H9 (cell line): Measurements from ENCODE around the gene SEMA3D. TPM values are rescaled to one million over a fixed set of nuclear protein-coding genes. Genes with fewer than 3 reads are reported as not detected.

ENCODE experiments used
- DNase-seq: peaks from one replicate; pipeline ENCODE4 v3.0.0-alpha.2; 2017
- H2AFZ ChIP-seq: one replicate; pipeline ENCODE4 v1.6.1; 2013; ENCODE audit warnings: mild to moderate bottlenecking, low read length, control low read depth, moderate library complexity
- H2AK5ac ChIP-seq: 2 replicates; pipeline ENCODE4 v1.6.1; 2013; ENCODE audit warnings: low read length, control low read depth, mixed read lengths; ENCODE audit not compliant: insufficient read length
- H2BK120ac ChIP-seq: one replicate; pipeline ENCODE4 v1.6.1; 2013; ENCODE audit warnings: low read depth, mild to moderate bottlenecking, low read length, control low read depth, inconsistent platforms; ENCODE audit not compliant: poor library complexity, severe bottlenecking
- H2BK12ac ChIP-seq: 2 replicates; pipeline ENCODE4 v1.6.1; 2013; ENCODE audit warnings: low read length, control low read depth, mixed read lengths, low read depth; ENCODE audit not compliant: insufficient read length
- H2BK15ac ChIP-seq: 2 replicates; pipeline ENCODE4 v1.6.1; 2013; ENCODE audit warnings: low read depth, low read length, control low read depth
- H2BK20ac ChIP-seq: one replicate; pipeline ENCODE4 v1.6.1; 2013; ENCODE audit warnings: low read depth, mild to moderate bottlenecking, low read length, control low read depth, inconsistent platforms; ENCODE audit not compliant: poor library complexity, severe bottlenecking
- H2BK5ac ChIP-seq: 2 replicates; pipeline ENCODE4 v1.6.1; 2013; ENCODE audit warnings: low read length, control low read depth, mixed read lengths; ENCODE audit not compliant: insufficient read length
- H3K14ac ChIP-seq: 2 replicates; pipeline ENCODE4 v1.6.1; 2013; ENCODE audit warnings: low read length, control low read depth; ENCODE audit not compliant: insufficient read depth
- H3K18ac ChIP-seq: 2 replicates; pipeline ENCODE4 v1.6.1; 2013; ENCODE audit warnings: low read depth, mild to moderate bottlenecking, mixed read lengths, low read length, control low read depth; ENCODE audit not compliant: insufficient read length
- H3K23ac ChIP-seq: 2 replicates; pipeline ENCODE4 v1.6.1; 2013; ENCODE audit warnings: low read length, control low read depth, mixed read lengths, low read depth; ENCODE audit not compliant: insufficient read length
- H3K23me2 ChIP-seq: 2 replicates; pipeline ENCODE4 v1.6.1; 2013; ENCODE audit warnings: low read depth, mild to moderate bottlenecking, mixed read lengths, low read length, control low read depth; ENCODE audit not compliant: insufficient read length, poor library complexity, severe bottlenecking
- H3K27ac ChIP-seq: 2 replicates; pipeline ENCODE4 v1.5.1; 2013; ENCODE audit warnings: low read length, control low read depth, mixed read lengths, low read depth; ENCODE audit not compliant: insufficient read length
- H3K27me3 ChIP-seq: 2 replicates; pipeline ENCODE4 v1.6.1; 2013; ENCODE audit warnings: low read length, control low read depth, inconsistent platforms; ENCODE audit not compliant: insufficient read depth
- H3K4ac ChIP-seq: 2 replicates; pipeline ENCODE4 v1.6.1; 2013; ENCODE audit warnings: low read depth, mild to moderate bottlenecking, control low read depth, inconsistent platforms, low read length, moderate library complexity
- H3K4me1 ChIP-seq: 2 replicates; pipeline ENCODE4 v1.6.1; 2013; ENCODE audit warnings: low read length, control low read depth, inconsistent platforms; ENCODE audit not compliant: insufficient read depth
- H3K4me2 ChIP-seq: 2 replicates; pipeline ENCODE4 v1.6.1; 2013; ENCODE audit warnings: low read length, control low read depth, mixed read lengths; ENCODE audit not compliant: insufficient read length, insufficient read depth
- H3K56ac ChIP-seq: 2 replicates; pipeline ENCODE4 v1.6.1; 2013; ENCODE audit warnings: low read depth, mild to moderate bottlenecking, mixed read lengths, low read length, control low read depth; ENCODE audit not compliant: insufficient read length
- H3K79me1 ChIP-seq: 2 replicates; pipeline ENCODE4 v1.6.1; 2013; ENCODE audit warnings: low read depth, mild to moderate bottlenecking, moderate library complexity, low read length, control low read depth, inconsistent platforms; ENCODE audit not compliant: insufficient read depth, poor library complexity, severe bottlenecking
- H3K79me2 ChIP-seq: 2 replicates; pipeline ENCODE4 v1.6.1; 2013; ENCODE audit warnings: low read length, control low read depth, inconsistent platforms; ENCODE audit not compliant: insufficient read depth
- H3K9ac ChIP-seq: 2 replicates; pipeline ENCODE4 v1.6.1; 2013; ENCODE audit warnings: low read length, control low read depth, mixed read lengths; ENCODE audit not compliant: insufficient read length; ENCODE audit errors: extremely low read depth
- H3K9me3 ChIP-seq: one replicate; pipeline ENCODE4 v1.6.1; 2013; ENCODE audit warnings: low read depth, low read length, inconsistent platforms; ENCODE audit not compliant: control insufficient read depth
- H3T11ph ChIP-seq: one replicate; pipeline ENCODE4 v1.6.1; 2013; ENCODE audit warnings: mild to moderate bottlenecking, low read length, control low read depth, inconsistent platforms
- H4K20me1 ChIP-seq: one replicate; pipeline ENCODE4 v1.6.1; 2013; ENCODE audit not compliant: control insufficient read depth, insufficient read length, insufficient read depth
- H4K5ac ChIP-seq: 2 replicates; pipeline ENCODE4 v1.6.1; 2013; ENCODE audit warnings: low read depth, mild to moderate bottlenecking, mixed read lengths, low read length, control low read depth; ENCODE audit not compliant: insufficient read length
- H4K8ac ChIP-seq: replicated peaks from 2 replicates; pipeline ENCODE4 v1.6.1; 2013; ENCODE audit warnings: low read length, control low read depth, mixed read lengths, low read depth; ENCODE audit not compliant: insufficient read length
- H4K91ac ChIP-seq: 2 replicates; pipeline ENCODE4 v1.6.1; 2013; ENCODE audit warnings: low read depth, mild to moderate bottlenecking, moderate library complexity, mixed read lengths, low read length, control low read depth; ENCODE audit not compliant: insufficient read length
- H3K27ac Mint-ChIP-seq, 3 experiments: 2 replicates in 2 of 3; 3 replicates in 1 of 3; pipeline ENCODE4 v1.8.0; 2020 to 2021; ENCODE audit warnings: mixed read lengths in 3 of 3, mild to moderate bottlenecking in 1 of 3, moderate library complexity in 1 of 3
- H3K27me3 Mint-ChIP-seq: 2 replicates; pipeline ENCODE4 v1.8.0; 2021; ENCODE audit warnings: low read depth, mild to moderate bottlenecking, moderate library complexity, mixed read lengths
- H3K36me3 Mint-ChIP-seq, 3 experiments: 2 replicates in 2 of 3; 3 replicates in 1 of 3; pipeline ENCODE4 v1.8.0; 2020 to 2021; ENCODE audit warnings: low read depth in 3 of 3, mixed read lengths in 3 of 3; ENCODE audit not compliant: insufficient read depth in 1 of 3
- H3K4me1 Mint-ChIP-seq, 2 experiments: 2 replicates each; pipeline ENCODE4 v1.8.0; 2020; ENCODE audit warnings: mixed read lengths in 2 of 2
- H3K4me3 Mint-ChIP-seq, 2 experiments: 2 replicates in 1 of 2; 3 replicates in 1 of 2; pipeline ENCODE4 v1.8.0; 2020 to 2021; ENCODE audit warnings: mild to moderate bottlenecking in 2 of 2, mixed read lengths in 2 of 2, moderate library complexity in 1 of 2
- H3K9me3 Mint-ChIP-seq, 2 experiments: 2 replicates in 1 of 2; 3 replicates in 1 of 2; pipeline ENCODE4 v1.8.0; 2020; ENCODE audit warnings: mild to moderate bottlenecking in 2 of 2, mixed read lengths in 2 of 2, moderate library complexity in 1 of 2
- WGBS: extraction: QIAGEN DNeasy Blood & Tissue Kit; methylation state at CpG from one replicate; pipeline ENCODE4 v1.1.7; 2013; ENCODE audit warnings: missing lambda C conversion rate, low lambda C conversion rate, mixed read lengths; ENCODE audit not compliant: insufficient read length; ENCODE audit errors: extremely low coverage; 5-methylcytosine and 5-hydroxymethylcytosine counted together
- total RNA-seq: library from RNA; stranded (reverse); gene quantifications from 2 replicates; pipeline ENCODE4 v1.2.1, GENCODE V29; 2021
- TF ChIP-seq, protein P1 (sequence below): fragments of 200-600 bp; sonication (generic); conservative IDR thresholded peaks from 3 replicates; pipeline ENCODE4 v1.8.0; 2021; ENCODE audit warnings: antibody characterized with exemption, mild to moderate bottlenecking

The SEMA3D gene
- total RNA-seq, 1 experiment from 2014 or later = 5.4 TPM

DNA sequence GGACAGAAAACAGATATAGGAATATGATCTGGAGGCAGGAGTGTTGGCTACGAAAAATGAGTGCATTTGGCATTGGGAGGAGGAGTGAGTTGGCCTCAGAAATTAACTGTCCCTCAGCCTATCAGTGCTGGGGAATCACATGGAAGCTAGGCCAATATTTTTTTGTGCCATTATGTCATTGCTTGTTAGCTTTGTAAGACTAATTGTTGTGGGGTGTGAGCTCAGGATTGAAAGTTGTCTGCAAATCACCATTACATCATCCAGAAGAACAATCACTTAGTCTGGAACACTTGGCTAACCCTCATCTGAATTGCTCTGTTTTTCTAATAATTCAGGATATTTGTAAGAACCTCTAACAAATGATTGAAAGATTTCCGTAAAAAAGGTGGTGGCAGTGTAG, 45.2 kb upstream of the SEMA3D start:
- H2BK15ac ChIP-seq = no peak overlapping the region
- H3K9me3 ChIP-seq = no peaks in the 10 kb centered on the region
- H4K5ac ChIP-seq = no peak overlapping the region
- H4K8ac ChIP-seq = no peak overlapping the region
- no peaks in the 10 kb centered on the region for H3K79me2 ChIP-seq
- Mint-ChIP-seq H3K4me1 (no peaks in the 10 kb centered on the region), H3K4me3 (no peak overlapping the region), H3K9me3 (no peaks in the 10 kb centered on the region), H3K27me3 (no peaks in the 10 kb centered on the region), H3K27ac (peak overlapping the region in 1 of 3 experiments; percentile 72; a peak in 2 of 7 replicates), H3K36me3 (no peaks in the 10 kb centered on the region; a peak in 1 of 7 replicates)
- DNase-seq = no peak
- no peaks in the 10 kb centered on the region for H3K4me1 ChIP-seq
- no peak overlapping the region for H3K14ac ChIP-seq
- H2BK5ac ChIP-seq = no peak overlapping the region
- no peak overlapping the region for H3K27ac ChIP-seq
- H3K27me3 ChIP-seq = no peaks in the 10 kb centered on the region
- TF ChIP-seq, protein P1, sequence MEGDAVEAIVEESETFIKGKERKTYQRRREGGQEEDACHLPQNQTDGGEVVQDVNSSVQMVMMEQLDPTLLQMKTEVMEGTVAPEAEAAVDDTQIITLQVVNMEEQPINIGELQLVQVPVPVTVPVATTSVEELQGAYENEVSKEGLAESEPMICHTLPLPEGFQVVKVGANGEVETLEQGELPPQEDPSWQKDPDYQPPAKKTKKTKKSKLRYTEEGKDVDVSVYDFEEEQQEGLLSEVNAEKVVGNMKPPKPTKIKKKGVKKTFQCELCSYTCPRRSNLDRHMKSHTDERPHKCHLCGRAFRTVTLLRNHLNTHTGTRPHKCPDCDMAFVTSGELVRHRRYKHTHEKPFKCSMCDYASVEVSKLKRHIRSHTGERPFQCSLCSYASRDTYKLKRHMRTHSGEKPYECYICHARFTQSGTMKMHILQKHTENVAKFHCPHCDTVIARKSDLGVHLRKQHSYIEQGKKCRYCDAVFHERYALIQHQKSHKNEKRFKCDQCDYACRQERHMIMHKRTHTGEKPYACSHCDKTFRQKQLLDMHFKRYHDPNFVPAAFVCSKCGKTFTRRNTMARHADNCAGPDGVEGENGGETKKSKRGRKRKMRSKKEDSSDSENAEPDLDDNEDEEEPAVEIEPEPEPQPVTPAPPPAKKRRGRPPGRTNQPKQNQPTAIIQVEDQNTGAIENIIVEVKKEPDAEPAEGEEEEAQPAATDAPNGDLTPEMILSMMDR = no peak
- no peak overlapping the region for H2AFZ ChIP-seq
- H3K79me1 ChIP-seq = no peaks in the 10 kb centered on the region
- no peak overlapping the region for H3K9ac ChIP-seq
- no peak overlapping the region for H3T11ph ChIP-seq
- no CpG with 5 or more reads among the region's 2 CpGs for WGBS
- H4K91ac ChIP-seq = no peak overlapping the region
- H3K18ac ChIP-seq = no peak overlapping the region
- H2BK20ac ChIP-seq = no peak overlapping the region
- H2AK5ac ChIP-seq = no peak overlapping the region
- no peak overlapping the region for H3K56ac ChIP-seq
- no peak overlapping the region for H3K23ac ChIP-seq
- H3K4me2 ChIP-seq = no peak overlapping the region
- H3K4ac ChIP-seq = no peak overlapping the region
- no peak overlapping the region for H2BK12ac ChIP-seq
- no peaks in the 10 kb centered on the region for H3K23me2 ChIP-seq
- H2BK120ac ChIP-seq = no peak overlapping the region
- no peaks in the 10 kb centered on the region for H4K20me1 ChIP-seq
